Endodermal cell (in vitro differentiated cells): ENCODE measurements around the gene DDX56. TPM values are rescaled to one million over a fixed set of nuclear protein-coding genes. Genes with fewer than 3 reads are reported as not detected.

Experiments
- DNase-seq: peaks from one replicate; pipeline ENCODE4 v3.0.0-alpha.2; 2017
- H3K27ac ChIP-seq: 2 replicates; pipeline ENCODE4 v1.5.1; 2013; ENCODE audit warnings: mild to moderate bottlenecking, low read depth, low read length, moderate library complexity
- H3K27me3 ChIP-seq: 2 replicates; pipeline ENCODE4 v1.6.1; 2013; ENCODE audit warnings: mild to moderate bottlenecking, low read length, moderate library complexity; ENCODE audit not compliant: insufficient read depth, control insufficient read depth, poor library complexity, severe bottlenecking
- H3K36me3 ChIP-seq: 2 replicates; pipeline ENCODE4 v1.7.0; 2013; ENCODE audit warnings: mild to moderate bottlenecking, low read length, moderate library complexity; ENCODE audit not compliant: control insufficient read depth, insufficient read depth
- H3K4me1 ChIP-seq: one replicate; pipeline ENCODE4 v1.7.0; 2013; ENCODE audit warnings: low read length; ENCODE audit not compliant: control insufficient read depth, insufficient read depth
- H3K4me3 ChIP-seq: 2 replicates; pipeline ENCODE4 v1.5.1; 2013; ENCODE audit warnings: mild to moderate bottlenecking, low read length, moderate library complexity
- H3K9ac ChIP-seq: 2 replicates; pipeline ENCODE4 v1.6.1; 2013; ENCODE audit warnings: mild to moderate bottlenecking, low read length, moderate library complexity; ENCODE audit not compliant: poor library complexity, severe bottlenecking; ENCODE audit errors: extremely low read depth
- H3K9me3 ChIP-seq: 2 replicates; pipeline ENCODE4 v1.6.1; 2013; ENCODE audit warnings: mild to moderate bottlenecking, low read length, moderate library complexity; ENCODE audit not compliant: control insufficient read depth
- H3K27ac Mint-ChIP-seq: 2 replicates; pipeline ENCODE4 v1.8.0; 2020; ENCODE audit warnings: mixed read lengths
- H3K27me3 Mint-ChIP-seq: 2 replicates; pipeline ENCODE4 v1.8.0; 2021; ENCODE audit warnings: mild to moderate bottlenecking, mixed read lengths; ENCODE audit not compliant: insufficient read depth
- H3K36me3 Mint-ChIP-seq: 2 replicates; pipeline ENCODE4 v1.8.0; 2020; ENCODE audit warnings: low read depth, mixed read lengths
- H3K4me1 Mint-ChIP-seq: 2 replicates; pipeline ENCODE4 v1.8.0; 2020; ENCODE audit warnings: mixed read lengths
- H3K4me3 Mint-ChIP-seq: 2 replicates; pipeline ENCODE4 v1.8.0; 2020; ENCODE audit warnings: mild to moderate bottlenecking, moderate library complexity, mixed read lengths
- H3K9me3 Mint-ChIP-seq: 2 replicates; pipeline ENCODE4 v1.8.0; 2020; ENCODE audit warnings: mild to moderate bottlenecking, mixed read lengths
- CTCF ChIP-seq: fragments of 200-600 bp; sonication (generic); conservative IDR thresholded peaks from 2 replicates; pipeline ENCODE4 v1.5.0; 2021; ENCODE audit warnings: antibody characterized with exemption, mild to moderate bottlenecking
- WGBS, 2 experiments: methylation state at CpG; one replicate each; pipeline versions ENCODE4 v1.1.5 to v1.1.7; 2013; ENCODE audit warnings: missing lambda C conversion rate in 2 of 2, mixed read lengths in 1 of 2; ENCODE audit not compliant: insufficient coverage in 1 of 2, insufficient read length in 1 of 2; 5-methylcytosine and 5-hydroxymethylcytosine counted together
- total RNA-seq, 2 donors: library from RNA; stranded (reverse); fragmentation: NEBNext Ultra II Directional in 1 of 2; extraction: Animal tissue kit (Norgen Biotek cat#: 25700) in 1 of 2; gene quantifications; 2 replicates in 1 of 2; 3 replicates in 1 of 2; pipeline ENCODE4 v1.2.1, GENCODE V29; 2021

The DDX56 gene
- total RNA-seq, 2 donors from 2014 or later: 73.6 to 79.2 TPM

- H3K9me3 ChIP-seq: no peaks in the 10 kb centered on the region
- peak overlapping the region; percentile 72 for H3K9ac ChIP-seq
- Mint-ChIP-seq H3K27ac (peak overlapping the region; percentile 72), H3K36me3 (peaks cover 29% of the 10 kb centered on the region), H3K27me3 (peaks cover 3% of the 10 kb centered on the region), H3K9me3 (no peaks in the 10 kb centered on the region), H3K4me1 (peaks cover 7% of the 10 kb centered on the region), H3K4me3 (peak overlapping the region; percentile 81)
- WGBS, 2 experiments: 38 to 46% methylated on average over 25 to 30 of the region's 30 CpGs
- no peaks in the 10 kb centered on the region for H3K4me1 ChIP-seq
- no peaks in the 10 kb centered on the region for H3K27me3 ChIP-seq
- peaks cover 28% of the 10 kb centered on the region for H3K36me3 ChIP-seq
- H3K27ac ChIP-seq: peak overlapping the region; percentile 76
- peak overlapping the region; percentile 97 for H3K4me3 ChIP-seq
- DNase-seq: peak; percentile 70
- TF ChIP-seq CTCF: no peak
These were observed 7.5 kb upstream of the DDX56 start for GRCh38 chr7:44580945-44581878.

GRCh38 chr7:44576228-44576627 is 2.5 kb upstream of the DDX56 start:
- H3K36me3 ChIP-seq: peaks cover 49% of the 10 kb centered on the region
- WGBS, 2 experiments: 90 to 92% methylated on average over 1 to 2 of the region's 2 CpGs
- peaks cover 6% of the 10 kb centered on the region for H3K4me1 ChIP-seq
- no peaks in the 10 kb centered on the region for H3K27me3 ChIP-seq
- DNase-seq: no peak
- H3K9ac ChIP-seq: no peak overlapping the region
- no peaks in the 10 kb centered on the region for H3K9me3 ChIP-seq
- no peak overlapping the region for H3K27ac ChIP-seq
- no peak overlapping the region for H3K4me3 ChIP-seq
- H3K4me1 Mint-ChIP-seq: peaks cover 22% of the 10 kb centered on the region
- no peaks in the 10 kb centered on the region for H3K27me3 Mint-ChIP-seq
- peak overlapping the region; percentile 22 for H3K27ac Mint-ChIP-seq
- H3K4me3 Mint-ChIP-seq: no peak overlapping the region
- H3K9me3 Mint-ChIP-seq: no peaks in the 10 kb centered on the region
- no peak for TF ChIP-seq CTCF
- H3K36me3 Mint-ChIP-seq: peaks cover 55% of the 10 kb centered on the region

GRCh38 chr7:44575054-44575453 is 1.3 kb upstream of the DDX56 start:
- Histone ChIP-seq H3K9me3 (no peaks in the 10 kb centered on the region), H3K9ac (no peak overlapping the region), H3K27ac (no peak overlapping the region), H3K27me3 (no peaks in the 10 kb centered on the region), H3K4me1 (peaks cover 6% of the 10 kb centered on the region), H3K4me3 (peak overlapping the region; percentile 88), H3K36me3 (peaks cover 55% of the 10 kb centered on the region)
- peaks cover 17% of the 10 kb centered on the region for H3K4me1 Mint-ChIP-seq
- no peaks in the 10 kb centered on the region for H3K27me3 Mint-ChIP-seq
- peaks cover 57% of the 10 kb centered on the region for H3K36me3 Mint-ChIP-seq
- peak overlapping the region; percentile 94 for H3K4me3 Mint-ChIP-seq
- H3K9me3 Mint-ChIP-seq: no peaks in the 10 kb centered on the region
- DNase-seq: no peak
- TF ChIP-seq CTCF: no peak
- H3K27ac Mint-ChIP-seq: peak overlapping the region; percentile 66
